GM12864 (cell line): ENCODE results near the gene PGA3.
"Not testable (repeated sequence)": the region's sequence is repeated elsewhere in the genome, so short reads cannot be mapped to it uniquely, and the experiment has no call there.

Source experiments
- DNase-seq: peaks from one replicate; pipeline ENCODE4 v3.0.0-alpha.2; 2011; ENCODE audit warnings: low read depth
- H3K4me3 ChIP-seq: 2 replicates; pipeline ENCODE4 v1.5.1; 2011; ENCODE audit warnings: mild to moderate bottlenecking, low read depth, low read length, control low read depth
- TF ChIP-seq, protein P1 (sequence below): IDR thresholded peaks from 2 replicates; pipeline ENCODE4 v1.5.1; 2011; ENCODE audit warnings: low read depth, mild to moderate bottlenecking, moderate library complexity, low read length, control low read depth, inconsistent platforms; ENCODE audit errors: missing control alignments

The PGA3 gene

DNA sequence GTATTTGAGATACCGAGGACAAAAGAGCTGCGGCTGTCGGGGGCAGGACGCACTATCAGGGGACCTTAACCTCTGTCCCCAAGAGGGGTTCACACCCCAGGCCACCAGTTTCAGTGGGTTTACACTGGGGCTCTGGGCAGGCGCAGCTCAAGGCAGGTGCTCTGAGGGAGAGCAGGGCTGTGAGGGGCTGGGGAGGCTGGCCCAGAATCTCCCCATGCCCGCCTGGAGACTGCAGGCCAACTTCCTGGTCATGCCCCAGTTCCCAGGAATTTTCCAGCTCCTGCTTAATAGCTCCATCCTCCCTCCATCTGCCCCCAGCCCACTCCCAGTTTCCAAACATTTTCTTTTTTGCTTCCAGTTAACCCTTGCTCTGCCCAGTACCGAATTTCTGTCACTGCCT, 7.6 kb upstream of the PGA3 start:
- DNase-seq, result no peak
- no peak overlapping the region for H3K4me3 ChIP-seq
- TF ChIP-seq, protein P1, sequence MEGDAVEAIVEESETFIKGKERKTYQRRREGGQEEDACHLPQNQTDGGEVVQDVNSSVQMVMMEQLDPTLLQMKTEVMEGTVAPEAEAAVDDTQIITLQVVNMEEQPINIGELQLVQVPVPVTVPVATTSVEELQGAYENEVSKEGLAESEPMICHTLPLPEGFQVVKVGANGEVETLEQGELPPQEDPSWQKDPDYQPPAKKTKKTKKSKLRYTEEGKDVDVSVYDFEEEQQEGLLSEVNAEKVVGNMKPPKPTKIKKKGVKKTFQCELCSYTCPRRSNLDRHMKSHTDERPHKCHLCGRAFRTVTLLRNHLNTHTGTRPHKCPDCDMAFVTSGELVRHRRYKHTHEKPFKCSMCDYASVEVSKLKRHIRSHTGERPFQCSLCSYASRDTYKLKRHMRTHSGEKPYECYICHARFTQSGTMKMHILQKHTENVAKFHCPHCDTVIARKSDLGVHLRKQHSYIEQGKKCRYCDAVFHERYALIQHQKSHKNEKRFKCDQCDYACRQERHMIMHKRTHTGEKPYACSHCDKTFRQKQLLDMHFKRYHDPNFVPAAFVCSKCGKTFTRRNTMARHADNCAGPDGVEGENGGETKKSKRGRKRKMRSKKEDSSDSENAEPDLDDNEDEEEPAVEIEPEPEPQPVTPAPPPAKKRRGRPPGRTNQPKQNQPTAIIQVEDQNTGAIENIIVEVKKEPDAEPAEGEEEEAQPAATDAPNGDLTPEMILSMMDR, result no peak

DNA sequence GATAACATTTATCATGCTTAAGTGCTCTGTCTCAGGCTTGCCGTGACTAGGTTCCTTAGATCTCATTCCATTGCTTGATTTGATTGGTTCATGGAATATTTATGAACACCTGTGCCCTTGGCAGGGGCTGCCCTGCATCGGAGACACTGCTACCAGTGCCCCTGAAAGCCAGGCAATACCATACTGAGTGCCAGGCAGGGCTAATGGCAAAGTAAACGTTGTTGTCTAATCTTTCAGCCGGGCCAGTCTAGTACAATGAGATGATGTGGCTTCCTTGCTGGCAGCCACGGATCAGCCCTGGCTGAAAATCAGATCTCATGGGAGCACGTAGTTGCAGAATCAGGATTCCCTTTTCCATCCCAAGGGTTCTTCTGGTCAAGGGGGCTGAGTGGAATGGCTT, 5.0 kb upstream of the PGA3 start:
- TF ChIP-seq, protein P1, result no peak
- H3K4me3 ChIP-seq, result no peak overlapping the region
- DNase-seq, result no peak

DNA sequence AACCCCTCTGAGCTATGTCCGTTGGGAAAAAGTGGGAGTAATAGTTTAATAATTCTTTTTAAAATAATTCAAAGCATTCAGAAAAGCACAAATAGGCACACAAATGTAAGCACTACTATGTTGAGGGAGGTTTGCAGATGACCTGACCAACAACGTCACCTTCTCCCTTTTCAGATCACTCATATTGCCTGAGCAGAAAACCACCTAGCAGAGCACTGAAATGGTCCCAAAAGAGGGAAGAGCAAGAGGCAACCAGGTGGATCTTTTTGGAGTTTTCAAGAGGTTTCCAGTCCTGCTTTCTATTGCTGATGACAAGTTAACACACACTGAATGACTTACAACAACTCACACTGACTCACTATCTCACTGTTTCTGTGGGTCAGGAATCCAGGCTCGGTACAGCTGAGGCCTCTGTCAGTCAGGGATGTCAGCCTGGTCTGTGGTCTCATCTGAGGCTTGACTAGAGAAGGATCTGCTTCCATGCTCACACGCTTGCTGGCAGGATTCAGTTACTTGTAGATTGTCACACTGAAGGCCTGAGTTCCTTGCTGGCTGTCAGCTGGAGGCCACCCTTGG, 4.3 kb upstream of the PGA3 start:
- TF ChIP-seq, protein P1, result no peak
- H3K4me3 ChIP-seq, result no peak overlapping the region
- DNase-seq, result no peak

DNA sequence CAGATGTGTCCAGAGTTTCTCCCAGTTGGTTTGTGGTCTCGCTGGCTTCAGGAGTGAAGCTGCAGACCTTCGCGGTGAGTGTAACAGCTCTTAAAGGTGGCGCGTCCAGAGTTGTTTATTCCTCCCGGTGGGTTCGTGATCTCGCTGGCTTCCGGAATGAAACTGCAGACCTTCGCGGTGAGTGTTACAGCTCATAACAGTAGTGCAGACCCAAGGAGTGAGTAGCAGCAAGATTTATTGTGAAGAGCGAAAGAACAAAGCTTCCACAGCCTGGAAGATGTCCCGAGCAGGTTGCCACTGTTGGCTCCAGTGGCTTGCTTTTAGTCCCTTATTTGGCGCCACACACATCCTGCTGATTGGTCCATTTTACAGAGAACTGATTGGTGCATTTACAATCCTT, 1.8 kb upstream of the PGA3 start:
- H3K4me3 ChIP-seq, result no peak overlapping the region
- no peak for DNase-seq
- TF ChIP-seq, protein P1, result no peak

DNA sequence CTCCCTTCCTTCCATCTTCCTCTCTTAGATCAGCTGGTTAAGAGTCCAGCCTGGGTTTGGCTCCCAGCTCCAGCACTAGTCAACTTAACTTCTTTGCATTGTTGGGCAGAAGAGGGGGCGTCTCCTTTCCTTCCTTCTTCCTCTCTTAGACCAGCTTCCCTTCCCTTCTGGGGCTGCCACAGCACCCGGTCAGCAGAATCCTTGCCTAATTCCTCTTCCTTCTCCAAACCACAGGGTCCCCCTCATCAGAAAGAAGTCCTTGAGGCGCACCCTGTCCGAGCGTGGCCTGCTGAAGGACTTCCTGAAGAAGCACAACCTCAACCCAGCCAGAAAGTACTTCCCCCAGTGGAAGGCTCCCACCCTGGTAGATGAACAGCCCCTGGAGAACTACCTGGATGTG, 558 bp downstream of the PGA3 start:
- DNase-seq, H3K4me3 ChIP-seq: not testable (repeated sequence)

GRCh38 chr11:61204502-61205059, 1.3 kb downstream of the PGA3 start:
- not testable (repeated sequence) for DNase-seq, H3K4me3 ChIP-seq

GRCh38 chr11:61207636-61208310, 4.5 kb downstream of the PGA3 start:
- DNase-seq, result not testable (repeated sequence)

GRCh38 chr11:61210629-61211028, 7.3 kb downstream of the PGA3 start:
- H3K4me3 ChIP-seq, DNase-seq: not testable (repeated sequence)

More at GRCh38 chr11:61207636-61208310, 4.5 kb downstream of the PGA3 start:
- not testable (repeated sequence) for H3K4me3 ChIP-seq

DNA sequence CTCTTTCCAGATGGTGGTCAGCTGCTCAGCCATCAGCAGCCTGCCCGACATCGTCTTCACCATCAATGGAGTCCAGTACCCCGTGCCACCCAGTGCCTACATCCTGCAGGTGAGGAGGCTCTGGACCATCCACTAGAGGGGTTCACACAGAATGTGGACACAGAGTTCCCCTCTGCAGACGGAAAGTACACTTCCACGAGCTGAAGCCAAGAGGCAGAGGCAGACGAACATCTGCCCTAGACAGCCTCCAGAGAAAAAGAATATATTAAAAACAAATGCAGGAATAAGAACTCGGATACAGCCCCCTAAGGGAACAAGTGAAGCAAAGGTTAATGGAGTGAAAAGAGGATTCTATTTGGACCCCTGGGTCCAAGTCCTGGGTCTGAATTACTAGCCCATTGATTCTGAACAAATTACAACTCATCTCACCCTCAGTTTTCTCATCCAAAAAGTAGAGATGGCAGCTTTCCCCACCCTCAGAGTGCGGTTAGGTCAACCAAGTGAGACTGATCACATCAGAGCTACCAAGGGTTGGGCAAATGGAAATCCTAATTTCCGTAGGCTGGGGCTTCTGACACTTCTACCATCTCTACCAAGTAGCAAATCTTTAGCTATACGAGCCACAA, 8.1 kb downstream of the PGA3 start:
- DNase-seq, H3K4me3 ChIP-seq: not testable (repeated sequence)

GRCh38 chr11:61212202-61212601, 8.9 kb downstream of the PGA3 start:
- DNase-seq, H3K4me3 ChIP-seq: not testable (repeated sequence)

DNA sequence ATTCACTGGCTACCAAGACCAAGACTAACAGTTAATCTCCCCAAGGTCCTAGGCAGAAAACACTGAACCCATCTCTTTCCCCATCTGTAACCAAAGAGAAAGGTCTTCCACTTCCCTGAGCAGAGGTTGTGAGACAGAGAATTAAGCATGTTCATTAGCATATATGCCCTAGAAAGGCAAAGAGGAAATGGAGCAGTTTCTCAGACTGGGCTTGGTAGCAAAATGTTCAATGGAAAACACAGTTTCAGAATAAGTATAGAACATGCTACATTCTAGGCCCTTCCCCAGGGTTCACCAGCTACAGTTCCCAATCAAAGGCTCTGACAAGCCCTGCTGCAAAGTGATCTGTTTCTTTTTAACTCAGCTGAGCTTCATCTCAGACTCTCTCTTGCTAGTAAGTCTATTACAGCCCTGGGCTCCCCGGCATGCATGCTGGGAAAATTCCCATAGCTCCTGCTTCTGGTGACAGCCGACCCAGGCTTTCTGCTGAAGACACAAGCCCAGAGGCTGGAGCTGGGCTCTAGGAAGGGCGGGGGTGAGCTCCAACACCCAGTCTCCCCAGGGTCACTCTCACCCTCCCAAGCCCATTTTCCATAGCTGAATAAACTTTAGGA, 10.5 kb downstream of the PGA3 start:
- not testable (repeated sequence) for H3K4me3 ChIP-seq, DNase-seq

GRCh38 chr11:61218306-61218705, 15.0 kb downstream of the PGA3 start:
- not testable (repeated sequence) for H3K4me3 ChIP-seq, DNase-seq

DNA sequence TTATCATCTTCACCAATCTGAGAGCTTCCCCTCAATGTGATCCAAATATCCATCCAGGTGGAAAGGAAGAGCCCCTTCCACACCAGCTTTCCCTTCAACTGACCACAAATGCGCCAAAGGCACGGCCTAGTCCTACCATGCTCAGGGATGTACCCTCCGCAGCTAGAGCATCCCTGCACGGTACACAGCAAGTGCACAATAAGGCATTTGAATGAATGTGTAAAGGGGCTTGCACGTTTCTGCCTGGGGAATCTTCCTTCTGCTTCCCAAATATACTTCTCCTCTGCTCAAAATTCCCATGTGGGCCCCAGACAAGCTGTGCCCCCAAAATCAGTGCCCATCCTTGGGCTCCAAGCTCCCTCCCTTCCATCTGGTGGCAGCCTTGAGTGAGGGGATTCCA, 15.7 kb downstream of the PGA3 start:
- DNase-seq, H3K4me3 ChIP-seq: not testable (repeated sequence)

- not testable (repeated sequence) for DNase-seq, H3K4me3 ChIP-seq
Measured at GRCh38 chr11:61222047-61222446, 18.7 kb downstream of the PGA3 start, which contains the start of gene PGA4. Gene PGA4 (plus strand): TSS chr11:61222347. CDS start chr11:61222401, 54 bp downstream.
